Hepatocyte (in vitro differentiated cells): ENCODE results near the gene KRTAP10-9.

Experiments used
- CTCF ChIP-seq: fragments of 200-600 bp; sonication (generic); IDR thresholded peaks from 2 replicates; pipeline ENCODE4 v1.5.1; 2016; ENCODE audit warnings: antibody characterized with exemption, mild to moderate bottlenecking; ENCODE audit not compliant: poor library complexity
- EZH2 ChIP-seq: fragments of 200-600 bp; sonication (generic); IDR thresholded peaks from 2 replicates; pipeline ENCODE4 v1.6.1; 2016; ENCODE audit warnings: antibody characterized with exemption, mild to moderate bottlenecking, borderline replicate concordance
- EZH2phosphoT487 ChIP-seq: fragments of 200-600 bp; sonication (generic); IDR thresholded peaks from one replicate; pipeline ENCODE4 v1.6.1; 2018; ENCODE audit warnings: antibody characterized with exemption, mild to moderate bottlenecking, low read depth, moderate library complexity; ENCODE audit not compliant: unreplicated experiment, severe bottlenecking

GRCh38 chr21:44618909-44619308 is 8.0 kb upstream of the KRTAP10-9 start:
- TF ChIP-seq CTCF: no peak
- TF ChIP-seq EZH2phosphoT487: no peak
- TF ChIP-seq EZH2: no peak
